Fibroblast of skin of left biceps (primary cell): ENCODE results near the gene CCDC97.

Source experiments
- DNase-seq, 2 experiments: peaks; one replicate each; pipeline ENCODE4 v3.0.0-alpha.2; 2013; ENCODE audit warnings: low read depth in 2 of 2

The CCDC97 gene

DNA sequence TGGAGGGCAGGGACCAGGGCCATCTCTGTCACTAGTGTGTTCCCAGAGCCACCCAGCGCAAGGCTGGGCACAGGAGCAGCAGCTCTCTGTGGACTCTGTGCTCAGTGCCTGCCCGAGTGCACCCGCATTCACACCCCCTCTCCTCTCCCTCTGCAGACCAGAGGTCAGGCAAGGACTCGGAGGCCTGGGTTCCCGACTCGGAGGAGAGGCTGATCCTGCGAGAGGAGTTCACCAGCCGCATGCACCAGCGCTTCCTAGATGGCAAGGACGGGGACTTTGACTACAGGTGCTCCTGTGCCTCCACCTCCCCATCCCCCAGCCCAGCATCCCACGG, 10.2 kb downstream of the CCDC97 start:
- DNase-seq, result no peak

DNA sequence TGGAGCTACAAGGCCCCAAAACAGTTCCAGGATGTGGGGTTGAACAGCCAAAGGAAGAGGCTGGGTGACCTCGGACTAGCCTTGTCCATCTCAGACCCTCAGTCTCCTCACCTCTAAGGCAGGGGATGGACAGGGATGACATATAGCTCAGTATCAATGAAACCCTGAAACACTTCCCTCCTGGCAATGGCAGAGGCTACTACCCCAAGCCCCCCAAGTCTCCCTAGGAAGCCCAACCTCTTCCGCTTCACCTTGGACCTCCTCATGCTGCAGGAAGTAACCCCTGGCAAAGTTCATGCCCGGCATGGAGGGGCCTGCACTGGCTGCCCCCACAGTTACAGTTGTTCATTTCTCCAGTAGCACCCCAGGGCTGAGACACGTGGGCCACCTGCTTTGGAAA, 10.6 kb downstream of the CCDC97 start:
- no peak for DNase-seq

DNA sequence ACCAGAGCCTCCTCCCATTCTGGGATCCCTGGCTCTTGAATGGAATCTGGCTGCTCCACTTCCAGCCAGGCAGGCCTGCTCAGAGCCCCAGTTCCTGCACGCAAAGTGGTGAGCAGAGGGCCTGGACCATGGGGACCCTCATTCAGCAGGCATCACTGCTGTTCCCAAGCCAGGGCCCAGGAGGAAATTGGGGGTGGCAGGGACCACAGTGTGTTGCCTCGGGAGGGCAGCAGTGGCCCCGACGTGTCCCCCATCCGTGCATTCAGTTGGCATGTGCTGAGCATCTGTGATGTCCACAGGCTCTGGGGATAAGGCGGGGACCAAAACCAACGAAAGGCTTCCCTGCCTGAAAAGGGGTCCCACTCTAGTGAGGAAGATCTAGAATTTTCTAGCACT, 11.2 kb downstream of the CCDC97 start:
- DNase-seq, result no peak

DNA sequence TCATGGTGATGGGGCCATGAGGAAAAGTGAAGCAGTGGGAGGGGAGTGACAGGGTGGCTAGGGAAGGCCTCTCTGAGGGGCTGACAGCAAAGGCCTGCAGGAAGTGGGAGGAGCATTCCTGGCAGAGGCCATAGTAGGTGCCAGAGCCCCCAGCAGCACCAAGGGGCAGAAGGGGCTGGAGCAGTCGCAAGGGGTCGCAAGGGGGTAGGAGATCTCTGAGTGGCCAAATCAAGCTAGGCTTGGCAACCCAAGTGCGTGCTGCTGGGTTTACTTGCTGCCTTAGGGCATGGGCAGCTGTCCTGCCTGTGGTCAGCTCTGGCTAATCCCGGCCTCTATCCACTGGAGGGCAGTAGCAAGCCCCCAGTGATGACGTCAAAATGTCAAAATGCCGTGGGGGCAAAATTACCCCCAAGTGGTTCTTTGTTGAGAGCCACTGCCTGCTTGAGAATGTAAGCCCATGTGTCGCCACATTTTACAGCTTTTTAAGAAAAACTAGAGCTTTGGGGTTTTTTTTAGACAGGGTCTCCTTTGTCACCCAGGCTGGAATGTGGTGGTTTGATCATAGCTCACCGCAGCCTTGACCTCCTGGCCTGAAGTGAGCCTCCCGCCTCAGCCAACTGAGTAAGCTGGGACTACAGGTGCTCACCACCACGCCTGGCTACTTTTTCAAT, 11.8 kb downstream of the CCDC97 start:
- no peak for DNase-seq

DNA sequence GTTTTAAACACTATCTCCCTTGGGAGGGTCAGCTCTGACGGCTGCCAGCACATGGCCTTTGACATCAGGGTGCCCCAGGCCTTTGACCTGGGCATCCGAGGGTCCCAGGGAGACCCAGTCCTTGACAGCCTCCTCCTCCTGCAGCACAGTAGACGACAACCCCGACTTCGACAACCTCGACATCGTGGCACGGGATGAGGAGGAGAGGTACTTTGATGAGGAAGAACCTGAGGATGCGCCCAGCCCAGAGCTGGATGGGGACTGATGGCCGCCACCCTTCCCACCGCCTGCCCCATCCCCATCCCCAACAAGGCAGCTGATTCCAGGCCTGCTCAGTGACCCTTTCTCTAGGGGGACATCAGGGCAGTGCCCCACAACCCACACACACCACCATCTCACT, 12.5 kb downstream of the CCDC97 start:
- DNase-seq, result no peak

DNA sequence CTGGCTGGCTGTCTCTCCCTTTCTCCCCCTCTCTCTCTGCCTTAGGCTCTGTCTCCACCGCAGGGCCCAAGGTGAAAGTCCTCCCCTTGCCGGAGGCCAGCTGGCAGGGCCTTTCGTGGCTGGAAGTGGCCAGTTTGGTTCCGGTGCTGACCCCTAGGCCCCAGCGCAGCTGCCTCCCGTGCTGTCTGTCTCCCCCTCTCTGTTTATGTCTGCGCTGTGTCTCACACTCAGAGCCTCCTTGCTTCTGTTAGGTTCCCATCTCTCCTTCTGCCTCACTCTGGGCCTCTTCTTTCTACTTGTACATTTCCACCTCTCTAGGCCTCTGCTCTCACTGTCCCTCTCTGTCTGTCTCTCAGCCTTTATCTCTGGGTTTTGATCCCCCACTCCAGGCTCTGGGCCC, 13.1 kb downstream of the CCDC97 start:
- DNase-seq, result no peak

DNA sequence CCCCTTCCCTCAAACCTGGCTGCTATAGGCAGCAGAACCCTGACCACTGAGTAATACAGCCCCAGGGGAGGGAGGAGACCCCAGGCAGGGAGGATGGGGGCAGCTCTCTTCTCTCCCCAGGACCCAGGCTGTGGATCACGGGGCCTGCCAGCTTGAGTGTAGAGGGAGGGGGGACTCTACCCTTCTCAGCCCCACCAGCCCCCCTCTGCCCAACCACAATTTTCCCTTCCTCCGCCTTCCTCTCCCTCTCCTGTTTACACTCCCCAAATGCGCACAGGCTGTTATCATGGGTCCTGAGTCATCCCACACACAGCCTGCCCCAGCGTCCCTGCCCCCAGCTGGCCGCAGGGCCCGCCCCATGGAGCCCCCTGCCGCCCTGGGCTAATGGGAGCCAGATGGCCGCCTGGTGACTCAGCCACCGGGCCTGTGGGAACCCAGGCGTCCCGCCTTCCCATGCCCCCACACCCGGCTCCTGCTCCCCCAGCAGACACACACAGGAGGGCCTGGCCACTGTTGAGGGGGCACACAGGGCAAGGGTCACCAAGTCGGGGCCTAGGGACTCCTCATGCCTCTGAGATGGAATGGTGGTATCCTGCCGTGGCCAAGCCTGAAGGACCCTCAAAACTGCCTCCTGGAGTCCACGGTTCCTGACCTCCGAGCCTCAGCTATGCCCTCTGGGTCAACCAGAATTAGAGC, 13.6 kb downstream of the CCDC97 start:
- peak; percentile 90 to 92 for DNase-seq

DNA sequence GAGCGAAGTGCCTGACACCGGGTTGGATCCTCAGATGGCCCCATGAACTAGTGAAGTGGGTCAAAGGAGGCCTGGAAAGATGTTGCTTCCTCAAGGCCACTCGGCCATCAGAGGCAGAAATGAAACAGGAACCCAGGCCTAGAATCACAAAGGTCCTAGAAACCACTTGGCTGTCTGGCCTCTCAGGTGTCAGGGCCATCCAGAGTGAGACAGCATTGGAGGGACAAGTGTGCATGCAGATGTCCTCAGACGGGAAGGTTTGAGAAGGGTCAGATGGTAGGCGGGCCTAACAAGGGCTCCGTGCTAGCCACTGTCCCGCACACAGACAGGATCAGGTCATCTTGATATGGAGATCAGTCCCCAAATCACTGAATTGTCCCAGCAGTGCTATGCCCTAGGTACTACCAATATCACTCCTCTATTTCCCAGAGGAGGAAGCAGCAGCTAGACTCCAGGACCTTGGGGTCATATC, 14.3 kb downstream of the CCDC97 start:
- no peak for DNase-seq

DNA sequence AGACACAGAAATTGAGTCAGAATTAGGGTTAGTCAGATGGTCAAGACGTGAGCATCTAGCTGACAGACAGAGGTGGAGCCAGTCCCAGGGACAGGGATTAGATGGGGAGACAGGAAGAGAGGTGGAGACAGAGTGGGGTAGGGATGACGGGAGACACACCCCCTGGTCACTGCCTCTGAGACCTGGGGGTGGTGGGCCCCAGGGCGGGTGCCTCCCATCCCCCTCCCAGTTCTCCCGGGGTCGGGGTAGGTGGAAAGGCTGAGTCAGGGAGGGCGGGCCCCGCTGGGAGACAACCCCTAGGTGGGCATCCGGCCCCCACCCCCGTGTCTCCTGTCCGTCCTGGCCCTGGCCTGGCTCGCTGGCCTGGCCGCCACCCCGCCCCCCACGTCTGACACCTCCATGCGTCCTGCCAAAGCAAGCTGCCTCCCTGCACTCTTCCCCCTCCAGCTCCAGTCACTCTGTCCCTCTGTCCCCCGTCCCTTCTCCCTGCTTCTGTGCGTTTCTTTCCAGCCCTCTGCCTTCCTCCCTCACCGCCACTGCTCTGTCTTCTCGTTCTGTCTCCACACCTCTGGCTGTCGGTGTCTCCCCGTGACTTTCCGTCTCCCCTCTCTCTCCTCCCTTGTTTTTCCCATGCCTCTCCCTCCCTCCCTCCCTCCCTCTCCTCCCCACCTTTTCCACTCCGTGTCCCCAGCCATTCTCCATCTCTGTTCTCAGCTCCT, 15.1 kb downstream of the CCDC97 start:
- no peak for DNase-seq

DNA sequence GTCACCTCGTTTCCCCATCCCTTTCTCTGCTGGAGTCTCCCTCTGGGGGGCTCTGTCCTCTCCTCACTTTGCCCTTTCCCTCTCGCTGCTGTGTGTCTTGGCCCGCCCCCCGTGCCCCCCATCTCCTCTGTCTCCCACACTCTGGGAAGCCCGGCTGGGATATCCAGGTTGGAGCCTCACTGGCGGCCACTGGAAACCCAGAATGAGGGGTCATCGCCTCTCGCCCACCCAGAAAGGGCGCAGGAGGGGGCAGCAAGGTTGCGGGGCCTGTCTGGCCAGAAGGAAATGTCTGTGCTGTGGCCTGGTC, 15.6 kb downstream of the CCDC97 start:
- DNase-seq, result no peak

DNA sequence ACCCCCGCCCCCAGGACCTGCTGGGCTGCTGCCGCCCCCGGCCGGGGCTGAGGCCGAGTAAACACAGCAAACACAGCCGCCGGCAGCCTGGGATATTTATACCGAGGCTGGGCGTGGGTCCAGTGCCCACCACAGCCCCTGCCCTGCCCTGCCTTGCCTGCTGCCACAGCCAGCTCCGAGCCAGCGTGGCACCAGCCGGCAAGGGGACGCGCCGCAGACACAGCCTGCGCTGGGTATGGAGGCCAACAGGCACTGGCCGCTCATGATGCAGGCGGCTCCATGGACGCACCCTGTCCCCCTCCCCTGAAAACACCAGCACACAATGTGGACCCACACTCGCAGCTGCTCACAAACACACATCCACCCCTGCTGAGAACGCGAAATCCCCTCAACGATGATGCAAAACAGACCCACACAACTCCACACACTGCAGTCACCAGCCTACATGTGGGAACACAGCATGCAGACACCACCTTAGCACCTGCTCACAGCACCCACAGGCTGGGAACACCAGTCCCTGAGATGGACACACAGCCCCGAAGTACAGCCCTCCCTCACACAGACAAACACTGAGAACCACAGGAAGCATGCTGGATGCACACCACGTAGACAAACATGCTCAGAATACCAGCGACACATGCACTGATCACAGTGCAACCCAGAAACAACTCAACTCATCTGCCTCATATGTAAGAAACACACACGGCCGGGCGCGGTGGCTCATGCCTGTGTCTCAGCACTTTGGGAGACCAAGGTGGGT, 16.2 kb downstream of the CCDC97 start:
- DNase-seq, result peak in 1 of 2 experiments; percentile 47

DNA sequence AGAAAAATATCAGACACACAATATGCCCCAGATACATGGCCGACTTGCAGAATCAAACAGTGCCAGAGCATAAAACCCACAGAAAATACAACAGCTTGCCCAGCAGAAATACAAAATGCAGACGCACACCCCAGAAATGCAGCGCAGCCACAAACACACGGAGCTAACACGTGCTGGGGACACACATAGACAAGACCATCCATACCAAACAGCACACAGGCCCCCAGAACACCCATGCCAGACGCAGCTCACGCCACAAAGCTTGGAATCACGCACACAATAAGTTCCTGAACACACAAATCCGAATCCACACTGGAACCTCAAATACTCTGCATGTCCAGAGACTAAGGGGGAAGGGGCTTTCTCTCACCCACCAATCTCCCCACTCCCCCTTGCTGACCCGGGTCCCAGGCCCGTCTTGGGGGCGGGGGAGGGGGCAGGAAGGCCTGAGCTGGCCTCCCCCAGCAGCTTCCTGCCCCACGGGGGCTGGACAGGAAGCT, 17.2 kb downstream of the CCDC97 start:
- no peak for DNase-seq

DNA sequence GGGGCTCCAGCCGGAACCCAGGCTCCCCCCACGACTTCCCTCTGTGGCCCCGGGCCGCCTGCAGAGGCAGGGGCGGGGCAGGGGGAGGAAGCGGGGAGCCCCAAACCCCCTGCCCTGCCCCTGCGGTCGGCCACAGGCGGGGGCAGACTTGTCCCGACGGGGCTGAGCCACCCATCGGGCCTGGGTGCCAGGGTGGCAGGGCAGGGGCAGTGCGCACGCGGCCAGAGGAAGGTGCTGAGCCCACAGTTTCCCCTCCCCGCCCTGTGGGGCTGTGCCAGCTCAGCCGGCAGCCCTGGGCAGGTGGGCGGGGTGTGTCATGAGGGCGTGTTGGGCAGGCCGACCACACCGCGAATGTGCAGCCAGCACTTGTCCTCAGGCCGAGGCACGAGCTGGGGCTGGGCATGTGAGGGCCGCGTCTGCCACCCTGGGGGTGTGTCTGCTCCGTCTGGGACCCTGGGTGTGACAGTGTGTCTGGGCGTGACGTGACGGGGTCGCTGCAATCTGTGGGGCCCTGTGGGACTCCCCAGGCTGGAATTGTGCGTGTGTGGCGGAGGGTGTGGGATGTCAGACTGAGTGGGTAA, 17.7 kb downstream of the CCDC97 start:
- no peak for DNase-seq

DNA sequence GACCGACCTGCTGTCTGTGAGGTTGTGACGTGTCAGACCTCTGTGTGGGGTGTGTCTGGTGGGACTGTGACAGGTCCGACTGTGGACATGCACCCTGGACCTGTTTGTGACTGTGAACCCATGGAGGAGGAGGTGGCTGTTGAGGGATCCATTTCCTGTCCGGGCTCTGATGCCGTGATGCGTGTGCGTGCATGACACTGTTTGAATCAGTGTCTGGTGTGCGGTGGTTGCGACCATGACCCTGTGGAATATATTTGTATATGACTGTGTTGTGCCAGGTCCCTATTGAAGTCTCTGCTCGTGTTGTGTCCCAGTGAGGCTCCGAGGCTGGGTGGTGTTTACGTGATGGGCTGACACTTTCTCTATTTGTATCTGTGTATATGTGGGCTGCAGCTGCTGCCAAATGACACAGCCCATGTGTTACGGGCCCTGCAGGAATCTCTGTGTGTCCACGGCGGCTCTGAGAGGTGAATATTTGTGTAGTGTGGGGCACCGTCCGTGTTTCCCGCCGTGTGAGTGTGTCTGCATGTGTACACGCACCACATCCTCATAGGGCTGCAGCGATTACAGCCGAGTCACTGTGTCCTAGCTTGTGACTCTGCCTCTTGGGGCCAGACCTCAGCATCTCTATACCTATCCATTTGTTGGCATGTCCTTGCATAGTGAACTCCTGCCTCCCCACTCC, 18.3 kb downstream of the CCDC97 start:
- no peak for DNase-seq

DNA sequence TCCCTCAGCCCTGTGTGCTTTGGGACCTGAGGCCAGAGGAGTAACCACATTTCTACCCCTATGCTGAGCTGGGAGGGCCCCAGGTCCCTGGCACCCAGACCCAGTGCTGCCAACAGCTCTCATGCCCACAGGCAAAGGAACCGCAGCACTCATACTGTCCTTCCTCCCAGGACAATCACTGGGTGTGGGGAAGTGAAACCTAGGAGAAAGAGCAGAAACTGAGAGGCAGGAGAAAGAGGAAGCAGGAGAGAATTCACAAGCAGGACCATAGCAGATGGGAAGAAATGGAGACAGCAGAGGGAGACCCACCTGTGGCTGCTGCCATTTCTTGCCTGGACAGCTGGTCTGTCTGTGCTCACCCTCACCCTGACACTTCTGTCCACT, 18.9 kb downstream of the CCDC97 start:
- DNase-seq, result no peak

DNA sequence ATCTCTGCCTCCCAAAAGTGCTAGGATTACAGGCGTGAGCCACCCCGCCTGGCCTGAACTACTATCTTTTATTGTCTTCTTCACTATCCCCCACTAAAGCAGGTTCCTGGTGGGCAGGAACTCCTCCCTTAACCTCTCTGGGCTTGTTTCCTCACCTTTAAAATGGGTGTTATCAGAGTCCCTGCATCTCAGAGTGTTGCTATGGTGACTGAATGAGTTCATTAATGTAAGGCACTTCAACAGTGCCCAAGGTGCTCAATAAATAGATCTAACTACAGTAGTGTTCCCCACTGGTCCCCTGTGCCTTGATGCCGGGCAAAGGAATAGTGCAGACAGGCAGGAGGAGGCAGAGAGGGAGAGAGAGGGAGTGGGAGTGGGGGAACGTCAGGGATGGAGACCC, 20.5 kb downstream of the CCDC97 start:
- no peak for DNase-seq

DNA sequence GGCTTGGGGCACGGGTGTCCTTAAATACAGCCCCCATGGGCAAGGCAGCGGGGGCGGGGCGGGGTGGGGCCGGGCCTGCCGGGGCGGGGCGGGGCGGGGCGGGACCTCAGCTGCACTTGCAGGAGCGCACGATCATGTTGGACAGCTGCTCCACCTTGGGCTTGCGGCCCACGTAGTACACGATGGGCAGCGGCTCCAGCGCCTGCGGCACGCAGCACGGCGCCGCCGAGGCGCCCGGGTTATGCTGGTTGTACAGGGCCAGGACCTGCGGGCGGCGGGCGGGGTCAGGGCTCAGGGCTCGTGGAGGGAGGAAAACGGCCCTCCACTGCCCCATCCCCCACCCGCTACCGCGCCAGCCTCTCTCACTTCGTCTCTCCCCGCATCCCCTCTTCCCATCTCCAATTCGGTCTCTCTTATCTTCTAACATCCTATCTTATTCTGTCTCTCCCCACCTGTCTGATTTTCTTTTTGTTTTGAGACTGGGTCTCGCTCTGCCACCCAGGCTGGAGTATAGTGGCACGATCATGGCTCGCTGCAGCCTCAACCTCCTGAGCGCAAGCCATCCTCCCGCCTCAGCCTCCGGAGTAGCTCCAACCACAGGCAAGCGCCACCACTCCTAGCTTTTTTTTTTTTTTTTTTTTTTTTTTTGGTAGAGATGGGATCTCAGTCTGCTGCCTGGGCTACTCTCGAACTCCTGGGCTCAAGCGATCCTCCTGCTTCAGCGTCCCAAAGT, 21.1 kb downstream of the CCDC97 start:
- DNase-seq, result no peak

DNA sequence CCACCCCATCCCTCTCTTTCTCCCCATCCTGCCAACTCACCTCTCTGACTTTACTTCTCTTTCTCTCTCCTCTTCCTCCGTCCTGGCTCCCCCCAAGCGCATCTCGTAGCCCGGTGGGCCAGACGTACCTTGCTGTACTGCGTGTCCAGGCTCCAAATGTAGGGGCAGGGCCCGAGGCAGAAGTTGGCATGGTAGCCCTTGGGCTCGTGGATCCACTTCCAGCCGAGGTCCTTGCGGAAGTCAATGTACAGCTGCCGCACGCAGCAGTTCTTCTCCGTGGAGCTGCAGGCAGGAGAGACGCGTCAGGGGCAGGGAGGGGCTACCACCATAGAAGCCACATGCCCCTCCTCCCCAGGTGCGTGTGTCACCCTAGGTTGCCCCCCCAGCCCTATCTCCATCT, 22.0 kb downstream of the CCDC97 start:
- no peak for DNase-seq

DNA sequence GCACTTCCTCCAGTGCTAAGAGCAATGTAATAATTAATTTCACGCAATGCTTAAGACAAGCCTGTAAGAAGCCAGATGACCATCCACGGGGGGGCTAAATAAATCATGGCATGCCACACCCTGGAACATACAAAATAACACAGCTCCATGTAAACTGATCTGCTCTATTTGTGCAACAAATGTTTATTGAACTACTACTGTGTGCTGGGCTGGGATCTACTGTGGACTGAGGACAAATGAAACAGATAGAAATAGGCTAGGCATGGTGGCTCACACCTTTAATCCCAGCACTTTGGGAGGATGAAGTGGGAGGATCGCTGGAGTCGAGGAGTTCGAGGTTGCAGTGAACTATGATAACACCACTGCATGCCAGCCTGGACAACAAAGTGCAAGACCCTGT, 22.5 kb downstream of the CCDC97 start:
- no peak for DNase-seq

DNA sequence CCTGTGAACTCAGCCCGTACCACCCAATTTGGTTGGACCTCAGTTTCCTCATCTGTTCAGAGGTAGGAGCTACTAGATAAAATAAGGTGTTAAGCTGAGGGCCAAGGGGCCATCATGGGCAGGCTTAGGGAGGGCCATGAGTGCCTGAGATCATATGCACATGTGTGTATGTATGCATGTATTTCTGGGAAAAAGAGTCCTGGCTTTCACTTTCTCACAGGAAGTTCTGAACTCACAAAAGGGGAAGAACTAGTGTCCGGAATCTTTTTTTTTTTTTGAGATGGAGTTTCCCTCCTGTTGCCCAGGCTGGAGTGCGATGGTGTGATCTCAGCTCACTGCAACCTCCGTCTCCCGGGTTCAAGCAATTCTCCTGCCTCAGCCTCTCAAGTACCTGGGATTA, 24.8 kb downstream of the CCDC97 start:
- DNase-seq, result no peak

DNA sequence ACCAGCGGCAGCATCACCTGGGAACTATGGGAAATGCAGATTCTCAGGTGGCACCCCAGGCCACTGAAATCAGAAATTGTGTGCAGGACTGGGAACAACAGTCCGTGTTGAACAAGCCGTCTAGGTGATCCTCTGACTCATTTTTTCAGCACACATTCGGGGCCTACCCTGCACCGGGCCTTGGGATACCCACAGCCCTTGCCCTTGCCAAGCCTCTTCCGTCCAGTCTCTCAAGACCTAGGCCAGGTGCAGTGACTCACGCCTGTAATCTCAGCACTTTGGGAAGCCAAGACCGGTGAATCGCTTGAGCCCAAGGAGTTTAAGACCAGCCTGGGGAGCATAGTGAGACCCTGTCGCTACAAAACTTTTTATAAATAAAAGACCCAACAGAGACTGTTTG, 25.5 kb downstream of the CCDC97 start:
- no peak for DNase-seq
